Coronary artery (tissue), 2 donors: ENCODE data around the gene SORT1.

Experiments used
- DNase-seq: peaks from one replicate; pipeline ENCODE4 v3.0.0-alpha.2; 2017; ENCODE audit warnings: low spot score
- H3K27ac ChIP-seq, 2 donors: fragments of 200-600 bp; sonication (generic); one replicate each; pipeline ENCODE4 v1.5.1; 2016 to 2019
- H3K4me3 ChIP-seq: fragments of 200-600 bp; sonication (generic); 2 replicates; pipeline ENCODE4 v1.5.1; 2016; ENCODE audit warnings: mild to moderate bottlenecking, moderate library complexity
- CTCF ChIP-seq: fragments of 200-600 bp; sonication (generic); IDR thresholded peaks from one replicate; pipeline ENCODE4 v1.5.1; 2019; ENCODE audit warnings: antibody characterized with exemption

SORT1 gene

DNA sequence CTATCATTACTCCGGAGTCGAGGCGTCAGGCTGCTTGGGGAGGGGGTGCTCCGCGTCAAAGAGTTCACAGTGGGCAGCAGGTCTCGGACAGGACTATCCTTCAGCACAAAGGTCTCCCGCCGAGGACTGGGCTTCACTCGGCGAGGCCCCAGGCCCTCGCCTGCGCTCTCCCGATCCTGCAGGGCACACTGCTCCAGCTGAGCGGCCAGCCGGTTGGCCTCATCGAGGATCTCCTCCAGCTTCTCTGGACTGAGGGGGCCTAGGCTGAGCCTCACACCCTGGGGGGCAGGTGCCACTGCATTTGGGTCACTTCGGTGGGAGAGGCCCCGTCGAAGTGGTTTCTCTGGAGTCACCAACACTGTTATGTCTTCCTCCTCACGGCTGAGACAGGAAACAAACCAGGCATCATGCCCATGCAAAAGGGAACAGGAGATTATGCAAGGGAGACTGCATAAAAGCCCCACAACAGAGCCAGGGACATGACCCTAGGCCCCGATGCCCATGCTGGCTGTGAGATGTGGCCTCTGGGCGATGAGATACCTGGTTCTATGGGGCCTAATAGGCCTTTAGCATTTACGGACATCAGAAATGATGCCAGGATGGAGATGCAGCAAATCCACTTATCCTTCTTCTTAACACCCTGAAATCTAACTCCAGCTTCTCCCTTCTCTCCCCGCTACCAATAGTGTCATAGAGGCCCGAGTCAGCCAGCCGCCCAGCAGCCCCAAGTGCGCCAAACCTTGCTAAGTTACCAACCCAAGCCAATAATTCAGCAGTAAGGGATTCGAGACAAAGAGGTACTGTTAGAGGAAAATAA lies 115.8 kb downstream of the SORT1 start:
- peak overlapping the region; percentile 75 for H3K4me3 ChIP-seq
- peak overlapping the region in 1 of 2 donors; percentile 89 for H3K27ac ChIP-seq
- no peak for DNase-seq
- TF ChIP-seq CTCF, result no peak

DNA sequence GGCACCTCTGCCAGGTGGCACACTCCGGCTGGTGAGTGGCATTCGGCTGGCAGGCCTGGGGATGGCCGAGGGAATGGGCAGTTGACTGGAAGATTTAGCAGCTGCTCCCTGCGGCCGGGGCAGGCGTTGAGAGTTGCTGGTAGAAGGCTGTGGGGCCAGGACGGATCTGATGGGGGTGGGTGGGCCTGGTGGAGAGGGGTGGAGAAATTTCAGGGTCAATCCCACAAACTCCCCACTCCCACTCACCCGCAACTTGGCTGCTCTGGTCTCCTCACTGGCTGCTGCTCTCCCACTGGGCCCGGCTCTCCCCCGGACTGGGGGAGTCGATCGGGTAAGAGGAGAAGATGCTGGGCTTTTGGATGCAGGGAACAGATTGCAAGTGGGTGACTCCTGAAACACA lies 116.9 kb downstream of the SORT1 start:
- no peak for DNase-seq
- H3K27ac ChIP-seq, result no peak overlapping the region
- TF ChIP-seq CTCF, result no peak
- H3K4me3 ChIP-seq, result no peak overlapping the region

DNA sequence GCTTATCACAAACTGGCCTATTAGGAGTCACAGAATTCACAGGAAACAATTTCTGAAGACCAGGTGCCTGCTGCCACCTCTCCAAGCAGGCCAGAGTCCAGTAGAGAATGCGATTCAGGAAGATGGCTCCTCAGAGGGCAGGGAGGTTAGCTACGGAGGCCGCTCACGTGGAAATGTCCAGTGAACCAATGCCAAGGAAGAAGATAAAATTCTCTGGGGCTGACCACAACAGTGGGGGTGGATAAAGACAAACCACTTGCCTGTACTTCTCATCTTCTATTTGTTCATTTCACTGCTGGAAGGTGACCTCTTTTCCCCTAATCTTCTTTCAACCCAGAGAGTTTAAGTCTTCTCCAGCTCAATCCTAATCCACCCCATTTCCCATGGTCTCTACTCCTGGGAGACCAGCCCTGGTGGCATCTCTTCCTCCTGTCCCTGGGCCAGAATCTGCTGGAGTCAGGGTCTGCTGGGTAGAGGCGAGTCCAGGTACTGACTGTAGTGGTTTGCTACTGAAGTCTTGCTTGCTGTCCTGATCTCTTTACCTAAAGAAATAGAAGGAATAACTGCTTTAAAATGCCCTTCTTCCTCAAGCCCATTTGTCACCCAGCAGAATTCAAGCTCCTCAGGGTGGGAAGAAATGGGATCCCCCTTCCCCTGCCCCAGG lies 118.0 kb downstream of the SORT1 start:
- no peak for TF ChIP-seq CTCF
- Histone ChIP-seq H3K27ac (no peak overlapping the region), H3K4me3 (no peak overlapping the region)
- peak; percentile 58 for DNase-seq

DNA sequence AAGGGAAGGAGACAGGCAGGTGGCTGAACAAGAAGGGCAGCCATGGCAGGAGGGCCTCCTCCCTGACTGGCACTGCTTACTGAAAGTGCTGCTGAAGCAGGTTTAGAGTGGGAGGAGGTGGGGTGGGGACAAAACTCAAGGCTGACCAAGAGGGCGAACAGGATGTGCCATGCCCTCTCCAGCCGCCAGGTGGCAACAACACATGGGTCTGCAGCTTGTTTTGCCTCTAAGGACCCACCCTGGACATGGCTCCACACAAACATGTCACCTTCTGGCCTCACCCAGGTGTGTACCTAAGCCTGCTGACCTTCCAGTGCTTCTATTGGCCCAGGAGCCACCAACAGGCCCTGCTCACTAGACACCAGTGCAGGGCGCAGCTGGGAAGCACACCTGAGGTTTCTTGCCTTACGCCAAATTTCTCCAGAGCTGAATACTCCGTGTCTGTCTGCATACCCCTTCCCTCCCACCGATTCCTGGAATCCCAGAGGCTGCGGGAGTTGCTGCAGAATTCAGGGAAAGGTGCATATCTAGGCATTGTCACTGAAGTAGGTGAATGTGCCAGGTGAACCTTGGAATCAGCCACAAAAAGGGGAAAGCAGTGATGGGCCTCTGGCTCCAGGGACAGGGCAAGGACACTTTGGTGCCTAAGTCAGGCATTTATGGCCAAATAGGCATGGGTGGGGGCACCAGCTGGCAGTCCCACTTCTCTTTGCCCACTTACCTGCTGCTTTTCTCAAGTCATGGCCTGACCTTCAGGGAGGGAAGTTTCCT lies 120.1 kb downstream of the SORT1 start:
- peak; percentile 83 for TF ChIP-seq CTCF
- Histone ChIP-seq H3K4me3 (no peak overlapping the region), H3K27ac (no peak overlapping the region)
- peak; percentile 82 for DNase-seq

- no peak for TF ChIP-seq CTCF
- peak; percentile 70 for DNase-seq
- Histone ChIP-seq H3K4me3 (no peak overlapping the region), H3K27ac (no peak overlapping the region)
Observed at GRCh38 chr1:109275706-109276345, 121.9 kb downstream of the SORT1 start.

DNA sequence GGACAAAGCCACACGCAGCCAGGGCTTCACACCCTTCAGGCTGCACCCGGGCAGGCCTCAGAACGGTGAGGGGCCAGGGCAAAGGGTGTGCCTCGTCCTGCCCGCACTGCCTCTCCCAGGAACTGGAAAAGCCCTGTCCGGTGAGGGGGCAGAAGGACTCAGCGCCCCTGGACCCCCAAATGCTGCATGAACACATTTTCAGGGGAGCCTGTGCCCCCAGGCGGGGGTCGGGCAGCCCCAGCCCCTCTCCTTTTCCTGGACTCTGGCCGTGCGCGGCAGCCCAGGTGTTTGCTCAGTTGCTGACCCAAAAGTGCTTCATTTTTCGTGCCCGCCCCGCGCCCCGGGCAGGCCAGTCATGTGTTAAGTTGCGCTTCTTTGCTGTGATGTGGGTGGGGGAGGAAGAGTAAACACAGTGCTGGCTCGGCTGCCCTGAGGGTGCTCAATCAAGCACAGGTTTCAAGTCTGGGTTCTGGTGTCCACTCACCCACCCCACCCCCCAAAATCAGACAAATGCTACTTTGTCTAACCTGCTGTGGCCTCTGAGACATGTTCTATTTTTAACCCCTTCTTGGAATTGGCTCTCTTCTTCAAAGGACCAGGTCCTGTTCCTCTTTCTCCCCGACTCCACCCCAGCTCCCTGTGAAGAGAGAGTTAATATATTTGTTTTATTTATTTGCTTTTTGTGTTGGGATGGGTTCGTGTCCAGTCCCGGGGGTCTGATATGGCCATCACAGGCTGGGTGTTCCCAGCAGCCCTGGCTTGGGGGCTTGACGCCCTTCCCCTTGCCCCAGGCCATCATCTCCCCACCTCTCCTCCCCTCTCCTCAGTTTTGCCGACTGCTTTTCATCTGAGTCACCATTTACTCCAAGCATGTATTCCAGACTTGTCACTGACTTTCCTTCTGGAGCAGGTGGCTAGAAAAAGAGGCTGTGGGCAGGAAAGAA lies 122.9 kb downstream of the SORT1 start:
- Histone ChIP-seq H3K27ac (no peak overlapping the region), H3K4me3 (no peak overlapping the region)
- peak; percentile 69 for DNase-seq
- TF ChIP-seq CTCF, result no peak
